DMS53 treated with DMSO at 0.1 percent for 48 hours (cell line): ENCODE data around the gene TTYH1.
"Not testable (repeated sequence)": the region's sequence is repeated elsewhere in the genome, so short reads cannot be mapped to it uniquely, and the experiment has no call there.

Experiments used
- DNase-seq: peaks from one replicate; lab custom pipeline; 2025; ENCODE audit not compliant: unreplicated experiment; lab: John Stamatoyannopoulos, UW

The TTYH1 gene

DNA sequence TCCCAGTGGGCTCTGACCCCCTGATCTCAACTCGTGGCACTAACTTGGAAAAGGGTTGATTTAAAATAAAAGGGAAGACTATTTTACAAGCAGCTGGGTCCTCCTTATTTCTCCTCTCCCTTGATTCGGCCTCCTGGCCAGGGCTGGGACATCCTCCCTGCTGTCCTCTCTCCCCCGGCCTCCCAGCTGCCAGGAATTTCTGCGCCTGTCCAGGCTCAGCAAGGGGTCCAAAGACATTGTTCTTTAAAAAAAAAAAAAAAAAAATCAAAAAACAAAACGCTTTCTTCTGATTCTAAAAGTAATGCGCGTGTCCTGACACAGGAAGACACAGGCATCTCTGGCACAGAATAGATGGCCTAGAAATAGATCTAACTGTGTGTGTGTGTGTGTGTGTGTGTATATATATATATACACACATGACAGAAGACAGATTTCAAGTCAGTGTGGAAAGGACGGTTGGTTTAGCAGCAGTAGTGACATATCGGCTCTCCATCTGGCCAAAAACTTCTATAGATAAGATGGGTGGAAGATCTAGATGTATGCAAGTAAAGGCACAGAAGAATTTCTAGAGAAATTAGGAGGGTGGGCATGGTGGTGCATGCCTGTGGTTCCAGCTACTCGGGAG lies 21.5 kb downstream of the TTYH1 start:
- no peak for DNase-seq

DNA sequence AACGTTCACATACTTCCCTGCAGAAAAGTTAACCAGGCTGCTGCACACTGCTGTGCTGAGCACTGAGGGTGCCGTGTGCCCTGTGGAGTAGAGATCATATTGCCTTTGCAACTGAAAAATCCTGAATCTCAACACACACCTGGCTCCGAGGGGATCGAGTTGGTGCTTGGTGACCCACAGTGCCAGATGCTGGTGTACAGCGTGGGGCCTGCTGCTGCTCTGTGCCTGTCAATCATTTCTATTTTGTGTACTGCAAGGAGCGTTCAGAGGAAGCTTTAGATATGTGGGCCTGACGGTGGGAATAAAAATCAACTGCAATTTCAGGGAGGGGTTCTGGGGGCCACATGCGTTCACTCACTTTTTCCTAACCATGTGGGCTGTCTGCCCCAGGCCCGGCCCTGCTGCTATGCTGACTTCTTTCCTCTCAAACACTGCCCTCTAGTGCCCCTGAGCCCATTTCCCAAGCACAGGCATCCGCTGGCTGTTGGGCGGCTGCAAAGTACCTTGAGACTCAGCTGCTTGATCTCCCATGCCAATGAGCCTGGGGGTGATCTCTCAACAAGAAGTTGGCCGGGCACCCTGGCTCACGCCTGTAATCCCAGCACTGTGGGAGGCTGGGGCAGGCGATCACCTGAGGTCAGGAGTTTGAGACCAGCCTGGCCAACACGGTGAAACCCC lies 24.0 kb downstream of the TTYH1 start:
- DNase-seq, result no peak

DNA sequence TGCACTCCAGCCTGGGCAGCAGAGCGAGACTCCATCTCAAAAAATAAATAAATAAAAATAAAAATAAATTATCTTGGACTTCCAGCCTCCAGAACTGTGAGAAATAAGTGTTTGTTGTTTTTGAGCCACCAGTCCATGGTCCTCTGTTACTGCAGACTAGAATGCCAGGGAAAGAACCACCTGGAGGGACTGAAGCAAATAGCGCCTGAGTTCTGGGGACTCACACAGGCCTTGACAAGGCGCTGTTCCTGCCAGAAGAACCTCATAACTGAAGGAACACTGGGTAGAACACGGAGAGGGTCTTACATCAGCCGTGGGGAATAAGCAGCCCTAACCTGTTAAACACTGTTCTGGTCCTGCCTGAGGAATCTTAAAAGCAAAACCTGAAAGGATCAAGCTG lies 25.4 kb downstream of the TTYH1 start:
- no peak for DNase-seq

DNA sequence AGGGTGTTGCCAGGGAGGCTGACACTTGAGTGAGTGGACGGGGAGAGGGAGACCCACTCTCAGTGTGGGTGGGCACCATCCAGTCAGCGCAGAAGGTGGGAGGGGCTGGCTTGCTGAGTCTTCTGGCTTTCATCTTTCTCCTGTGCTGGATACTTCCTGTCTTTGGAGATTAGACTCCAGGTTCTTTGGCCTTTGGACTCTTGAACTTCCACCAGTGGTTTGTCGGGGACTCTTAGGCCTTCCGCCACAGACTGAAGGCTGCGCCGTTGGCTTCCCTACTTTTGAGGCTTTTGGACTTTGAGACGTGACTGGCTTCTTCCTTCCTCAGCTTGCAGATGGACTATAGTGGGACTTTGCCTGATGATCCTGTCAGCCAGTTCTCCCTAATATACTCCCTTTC lies 29.5 kb downstream of the TTYH1 start:
- DNase-seq, result no peak

DNA sequence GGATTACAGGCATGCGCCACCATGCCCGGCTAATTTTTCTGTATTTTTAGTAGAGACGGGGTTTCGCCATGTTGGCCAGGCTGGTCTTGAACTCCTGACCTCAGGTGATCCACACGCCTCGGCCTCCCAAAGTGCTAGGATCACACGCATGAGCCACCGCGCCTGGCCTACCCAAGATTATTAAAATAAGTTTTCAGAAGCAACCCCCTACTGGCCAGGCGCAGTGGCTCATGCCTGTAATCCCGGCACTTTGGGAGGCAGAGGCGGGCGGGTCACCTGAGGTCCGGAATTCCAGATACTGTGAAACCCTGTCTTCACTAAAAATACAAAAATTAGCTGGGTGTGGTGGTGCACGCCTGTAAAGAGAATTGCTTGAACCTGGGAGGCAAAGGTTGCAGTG lies 31.1 kb downstream of the TTYH1 start:
- not testable (repeated sequence) for DNase-seq

DNA sequence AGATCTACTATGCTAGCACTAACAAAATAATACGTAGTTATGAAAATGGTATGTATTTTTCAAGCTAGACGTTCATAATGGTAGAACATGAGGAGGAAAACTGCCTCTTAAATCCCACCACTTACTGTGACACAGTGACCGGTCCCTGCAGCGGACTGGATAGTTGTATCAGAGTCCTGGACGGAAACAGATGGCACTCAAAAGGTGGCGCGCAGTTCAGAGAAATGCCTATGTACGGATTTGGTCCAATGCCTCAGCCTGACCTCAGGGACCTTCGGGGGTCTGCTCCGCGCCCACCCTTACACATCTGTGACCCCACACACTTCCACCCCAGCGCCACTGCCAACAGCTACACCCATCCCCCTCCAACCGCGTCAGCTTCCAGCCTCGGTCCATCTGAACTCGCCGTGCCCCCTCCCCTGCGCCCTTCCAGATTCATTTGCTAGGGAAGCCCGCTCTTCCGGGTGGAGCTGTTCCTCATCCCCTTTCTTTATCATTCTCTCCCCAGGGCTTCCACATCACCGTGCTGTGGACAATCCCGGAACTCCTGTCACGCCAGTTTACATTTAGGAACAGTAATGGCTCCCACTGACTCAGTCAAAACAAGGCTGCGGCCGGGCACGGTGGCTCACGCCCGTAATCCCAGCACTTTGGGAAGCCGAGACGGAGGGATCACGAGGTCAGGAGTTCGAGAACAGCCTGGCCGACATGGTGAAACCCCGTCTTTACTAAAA lies 32.9 kb downstream of the TTYH1 start:
- DNase-seq, result peak; percentile 54

DNA sequence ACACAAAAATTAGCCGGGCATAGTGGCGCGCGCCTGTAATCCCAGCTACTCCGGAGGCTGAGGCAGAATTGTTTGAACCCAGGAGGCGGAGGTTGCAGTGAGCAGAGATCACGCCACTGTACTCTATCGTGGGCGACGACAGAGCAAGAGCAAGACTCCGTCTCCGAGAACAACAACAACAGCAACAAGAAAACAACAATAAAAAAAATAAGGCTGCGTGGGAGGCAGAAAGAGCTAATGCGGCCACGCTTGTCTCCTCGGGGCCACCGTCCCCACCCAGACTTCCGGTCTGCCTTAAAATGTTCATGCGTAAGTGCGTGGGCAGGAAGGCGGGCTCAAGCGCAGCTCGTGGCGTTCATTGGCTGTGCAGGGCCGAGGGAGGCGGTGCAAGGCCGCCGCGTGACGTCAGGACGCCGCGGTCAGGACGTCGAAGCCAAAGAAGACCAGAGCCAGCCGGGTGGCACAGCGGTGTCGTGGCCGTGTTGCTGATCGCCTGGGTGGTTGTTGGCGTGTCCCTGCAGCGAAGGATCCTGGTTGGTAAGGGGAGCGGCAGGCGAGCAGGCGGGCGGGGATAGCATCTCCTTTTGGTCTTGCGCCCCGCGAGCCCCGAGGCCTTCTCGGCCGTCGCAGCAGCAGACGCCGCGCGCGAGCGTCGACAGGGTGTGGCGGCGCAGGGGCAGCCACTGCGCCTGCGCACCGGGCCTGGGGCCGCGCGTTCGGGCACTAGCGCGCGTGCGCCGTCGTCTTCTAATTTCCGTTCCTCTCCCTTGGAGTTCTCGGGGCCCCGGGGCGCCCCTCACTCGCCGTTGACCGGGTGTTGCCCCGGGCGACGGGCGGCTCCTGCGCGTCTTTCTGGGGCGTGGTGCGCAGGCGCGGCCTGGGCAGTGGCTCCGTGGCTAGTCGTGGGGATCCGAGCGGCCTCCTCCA lies 33.8 kb downstream of the TTYH1 start, which contains the start of gene LENG8:
Gene LENG8, plus strand, starts transcription at position 426 of the 927 bp plus-strand sequence. CDS start 2,146 bp downstream, outside the sequence.
- peak; percentile 86 for DNase-seq

DNA sequence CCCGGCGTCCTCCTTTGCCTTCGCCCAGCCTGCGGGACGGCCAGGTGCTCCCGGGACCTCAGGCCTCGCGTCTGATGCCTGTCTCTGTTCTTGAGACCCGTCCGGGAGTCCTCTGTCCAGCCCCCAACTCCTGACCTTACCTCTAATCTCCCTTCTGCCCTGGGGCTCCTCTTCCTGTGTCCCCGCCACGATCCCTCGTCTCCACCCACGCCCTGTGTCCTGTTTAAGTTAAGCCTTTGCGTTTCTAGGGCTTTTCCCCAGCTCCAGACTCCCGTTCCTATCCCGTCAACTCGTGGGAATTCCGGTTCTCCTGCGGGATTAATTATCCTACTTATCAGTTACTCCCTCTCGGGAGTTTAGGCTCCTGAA lies 34.4 kb downstream of the TTYH1 start:
- DNase-seq, result no peak

DNA sequence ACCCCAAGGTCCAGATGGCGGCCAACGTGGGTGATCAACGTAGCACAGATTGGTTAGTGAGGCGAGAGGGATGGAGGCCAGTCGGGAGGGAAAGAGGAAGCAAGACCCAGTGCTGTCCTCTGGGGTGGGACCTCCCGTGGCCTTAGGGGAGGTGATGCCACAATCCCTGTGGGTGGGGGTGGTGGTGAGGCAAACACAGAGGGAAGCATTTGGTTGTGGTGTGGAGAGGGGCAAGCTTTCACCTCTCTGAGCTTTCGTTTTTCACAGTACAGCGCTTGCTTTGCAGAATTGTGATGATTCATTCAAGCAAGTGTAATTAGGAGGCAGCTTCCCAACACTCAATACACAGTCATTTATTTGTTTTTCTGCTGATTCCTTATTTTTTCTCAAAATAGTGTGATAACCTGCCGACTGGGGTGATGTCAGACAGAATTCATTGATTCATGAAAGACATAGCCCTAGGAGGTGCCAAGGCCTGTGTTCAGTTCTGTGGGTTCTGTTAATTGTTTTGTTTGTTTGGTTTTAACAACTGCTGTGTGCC lies 36.1 kb downstream of the TTYH1 start:
- DNase-seq, result no peak

DNA sequence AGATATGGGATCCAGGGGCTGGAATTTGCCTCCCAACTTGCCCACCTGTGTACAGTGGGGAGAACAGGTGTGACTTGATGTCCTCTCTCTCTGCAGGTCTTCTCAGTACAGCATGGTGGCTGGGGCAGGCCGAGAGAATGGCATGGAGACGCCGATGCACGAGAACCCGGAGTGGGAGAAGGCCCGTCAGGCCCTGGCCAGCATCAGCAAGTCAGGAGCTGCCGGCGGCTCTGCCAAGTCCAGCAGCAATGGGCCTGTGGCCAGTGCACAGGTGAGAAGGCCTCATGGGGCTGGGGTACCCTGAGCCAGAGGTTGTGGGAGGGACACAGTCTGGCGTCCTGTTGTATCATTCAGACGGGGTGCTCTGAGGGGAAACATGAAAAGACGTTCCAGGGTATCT lies 36.7 kb downstream of the TTYH1 start:
- no peak for DNase-seq

DNA sequence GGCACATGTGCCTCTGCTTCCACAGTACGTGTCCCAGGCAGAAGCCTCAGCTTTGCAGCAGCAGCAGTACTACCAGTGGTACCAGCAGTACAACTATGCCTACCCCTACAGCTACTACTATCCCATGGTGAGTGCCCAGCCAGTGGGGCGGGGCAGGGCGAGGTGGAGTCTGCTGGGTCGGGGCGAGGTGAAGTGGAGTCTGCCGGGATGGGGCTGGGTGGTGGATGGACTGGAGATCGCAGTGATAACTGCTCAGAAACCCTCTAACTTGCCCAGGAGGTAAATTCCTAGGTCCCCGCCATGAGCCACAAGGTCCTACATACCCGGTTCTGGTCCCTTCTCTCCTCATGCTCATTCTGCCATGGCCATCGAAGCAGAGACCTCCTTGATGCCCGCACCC lies 37.4 kb downstream of the TTYH1 start:
- no peak for DNase-seq

DNA sequence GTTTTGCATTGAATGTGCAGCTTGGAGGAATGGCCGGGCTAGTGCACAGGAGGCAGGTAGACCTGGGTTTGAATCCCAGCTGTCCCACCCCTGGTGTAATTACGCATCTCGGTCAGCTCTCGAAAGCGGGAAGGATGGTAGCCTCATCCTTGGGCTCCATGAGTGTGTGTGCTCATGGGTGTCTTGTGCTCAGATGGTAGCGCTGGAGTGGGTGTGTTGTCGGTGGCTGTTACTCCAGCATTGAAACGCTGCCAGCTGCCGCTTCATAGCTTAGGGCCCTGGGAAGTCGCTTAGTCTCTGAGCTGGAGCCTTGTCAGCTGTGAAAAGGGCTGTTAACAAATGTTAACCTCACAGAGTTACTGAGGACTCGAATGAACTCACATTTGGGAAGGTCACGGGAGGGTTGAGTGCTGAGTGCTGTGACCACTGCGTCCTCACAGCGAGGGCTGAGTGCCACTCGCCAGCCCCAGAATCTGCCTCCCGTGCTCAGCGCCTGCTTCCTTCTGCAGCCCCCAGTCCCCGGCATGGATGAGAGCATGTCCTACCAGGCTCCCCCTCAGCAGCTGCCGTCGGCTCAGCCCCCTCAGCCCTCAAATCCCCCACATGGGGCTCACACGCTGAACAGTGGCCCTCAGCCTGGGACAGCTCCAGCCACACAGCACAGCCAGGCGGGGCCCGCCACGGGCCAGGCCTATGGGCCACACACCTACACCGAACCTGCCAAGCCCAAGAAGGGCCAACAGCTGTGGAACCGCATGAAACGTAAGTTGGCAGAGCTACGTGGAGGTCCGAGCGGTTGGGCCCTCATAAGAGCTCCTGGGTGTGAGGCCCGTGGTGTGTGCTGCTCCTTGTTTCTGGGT lies 38.9 kb downstream of the TTYH1 start:
- no peak for DNase-seq

DNA sequence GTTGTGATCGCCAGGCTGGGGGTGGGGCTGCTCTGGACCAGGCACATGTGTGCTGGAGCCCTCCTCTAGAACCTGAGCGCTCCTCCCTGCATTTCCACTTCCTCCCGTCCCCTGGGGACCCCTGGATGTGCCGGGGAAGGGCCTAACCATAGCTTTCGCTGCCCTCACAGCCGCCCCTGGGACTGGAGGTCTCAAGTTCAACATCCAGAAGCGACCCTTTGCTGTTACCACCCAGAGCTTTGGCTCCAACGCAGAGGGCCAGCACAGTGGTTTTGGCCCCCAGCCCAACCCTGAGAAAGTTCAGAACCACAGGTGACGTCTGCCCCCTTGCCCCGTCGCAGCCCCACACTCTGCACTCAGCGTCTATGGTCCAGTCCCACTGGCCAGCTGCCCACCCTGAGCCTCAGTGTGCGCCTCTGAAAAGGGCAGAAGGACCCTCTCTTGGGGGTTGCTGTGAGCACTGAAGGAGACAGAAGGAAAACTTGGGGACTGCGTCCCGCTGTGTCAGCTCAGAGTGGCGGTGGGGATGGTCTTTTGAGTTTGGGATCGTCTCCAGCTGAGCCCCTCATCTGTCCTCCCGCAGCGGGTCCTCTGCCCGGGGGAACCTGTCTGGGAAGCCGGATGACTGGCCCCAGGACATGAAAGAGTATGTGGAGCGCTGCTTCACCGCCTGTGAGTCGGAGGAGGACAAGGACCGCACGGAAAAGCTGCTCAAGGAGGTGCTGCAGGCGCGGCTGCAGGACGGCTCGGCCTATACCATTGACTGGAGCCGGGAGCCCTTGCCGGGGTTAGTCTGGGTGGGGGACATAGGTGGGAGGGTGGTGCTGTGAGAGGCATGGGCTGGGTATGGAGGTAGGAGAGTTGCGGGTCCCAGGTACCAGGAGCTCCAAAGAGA lies 39.8 kb downstream of the TTYH1 start:
- no peak for DNase-seq

DNA sequence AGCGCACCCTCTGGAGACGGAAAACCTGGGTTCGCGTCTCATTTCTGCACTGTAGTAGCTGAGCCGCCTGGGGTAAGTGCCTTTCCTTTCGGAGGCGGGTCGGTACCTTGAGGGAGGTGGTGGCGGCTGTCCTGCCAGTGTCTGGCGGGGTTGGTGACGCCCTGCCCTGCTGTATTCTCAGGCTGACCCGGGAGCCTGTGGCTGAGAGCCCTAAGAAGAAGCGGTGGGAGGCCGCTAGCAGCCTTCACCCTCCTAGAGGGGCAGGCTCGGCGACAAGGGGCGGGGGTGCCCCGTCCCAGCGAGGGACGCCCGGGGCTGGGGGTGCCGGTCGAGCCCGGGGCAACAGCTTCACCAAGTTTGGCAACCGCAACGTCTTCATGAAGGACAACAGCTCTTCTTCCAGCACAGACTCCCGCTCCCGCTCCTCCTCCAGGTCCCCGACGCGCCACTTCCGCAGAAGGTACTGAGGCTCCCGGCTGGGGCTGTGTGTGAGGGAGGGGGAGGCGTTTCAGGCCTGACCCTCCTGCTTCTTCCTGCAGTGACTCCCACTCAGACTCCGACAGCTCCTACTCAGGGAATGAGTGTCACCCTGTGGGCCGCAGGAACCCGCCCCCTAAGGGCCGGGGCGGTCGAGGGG lies 40.6 kb downstream of the TTYH1 start:
- DNase-seq, result no peak

DNA sequence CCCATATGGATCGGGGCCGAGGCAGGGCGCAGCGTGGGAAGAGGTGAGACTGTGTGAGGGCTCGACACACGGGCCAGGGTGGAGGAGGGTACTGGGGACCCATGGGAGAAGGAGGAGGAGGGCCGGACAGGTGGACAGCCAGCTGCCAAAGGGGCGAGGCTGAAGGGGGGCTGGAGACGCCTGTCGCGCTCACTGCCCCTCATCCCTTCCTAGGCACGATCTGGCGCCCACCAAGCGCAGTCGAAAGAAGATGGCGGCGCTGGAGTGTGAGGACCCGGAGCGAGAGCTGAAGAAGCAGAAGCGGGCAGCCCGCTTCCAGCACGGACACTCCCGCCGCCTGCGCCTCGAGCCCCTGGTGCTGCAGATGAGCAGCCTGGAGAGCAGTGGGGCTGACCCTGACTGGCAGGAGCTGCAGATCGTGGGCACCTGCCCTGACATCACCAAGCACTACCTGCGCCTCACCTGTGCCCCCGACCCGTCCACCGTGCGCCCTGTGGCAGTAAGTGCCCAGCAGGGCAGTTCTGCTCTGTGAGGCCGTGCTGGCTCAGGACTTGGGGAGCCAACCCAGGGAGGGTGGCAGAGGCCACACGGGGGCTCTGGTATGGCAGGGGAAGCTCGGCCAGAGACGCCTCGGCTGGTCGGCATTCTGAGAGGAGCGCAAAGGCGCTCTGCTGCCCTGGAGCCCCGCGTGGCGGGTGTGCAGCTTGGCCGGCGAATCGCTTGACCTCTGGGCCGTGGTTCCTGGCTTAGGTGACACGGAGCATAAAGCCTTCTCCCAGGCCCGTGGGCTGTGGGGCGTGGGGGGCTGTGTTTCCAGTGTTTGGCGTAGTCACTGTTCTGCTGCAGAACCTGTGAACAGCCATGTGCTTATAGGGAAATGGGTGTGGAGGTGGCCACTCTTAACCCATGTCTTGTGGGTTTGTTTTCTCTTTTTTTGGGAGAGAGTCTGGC lies 41.4 kb downstream of the TTYH1 start:
- no peak for DNase-seq

DNA sequence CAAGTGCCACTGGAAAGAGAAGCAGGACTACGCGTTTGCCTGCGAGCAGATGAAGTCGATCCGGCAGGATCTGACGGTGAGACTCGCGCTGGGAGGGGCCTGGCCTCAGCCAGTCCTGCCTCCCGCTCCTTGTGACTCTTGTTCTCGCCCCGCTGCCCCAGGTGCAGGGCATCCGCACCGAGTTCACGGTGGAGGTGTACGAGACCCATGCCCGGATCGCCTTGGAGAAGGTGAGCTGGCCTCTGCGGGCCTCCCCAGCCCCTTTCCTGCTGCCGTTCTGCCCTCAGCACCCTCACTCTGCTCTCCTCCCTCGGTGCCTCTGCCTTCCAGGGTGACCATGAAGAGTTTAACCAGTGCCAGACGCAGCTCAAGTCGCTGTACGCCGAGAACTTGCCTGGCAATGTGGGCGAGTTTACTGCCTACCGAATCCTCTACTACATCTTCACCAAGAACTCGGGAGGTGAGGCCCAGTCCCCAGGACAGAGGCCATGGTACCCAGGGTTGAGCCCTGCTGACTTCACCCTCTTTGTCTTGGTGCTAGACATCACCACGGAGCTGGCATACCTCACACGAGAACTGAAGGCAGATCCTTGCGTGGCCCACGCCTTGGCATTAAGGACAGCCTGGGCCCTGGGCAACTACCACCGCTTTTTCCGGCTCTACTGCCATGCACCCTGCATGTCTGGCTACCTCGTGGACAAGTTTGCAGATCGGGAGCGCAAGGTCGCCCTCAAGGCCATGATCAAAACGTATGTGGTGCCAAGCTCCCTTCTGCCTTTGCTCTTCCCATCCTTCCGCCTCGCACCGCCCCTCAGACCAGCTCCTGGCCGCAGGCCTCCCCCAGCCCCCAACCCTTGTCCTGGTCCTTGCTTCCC lies 42.7 kb downstream of the TTYH1 start:
- no peak for DNase-seq
